CD4-positive, alpha-beta T cell treated with Interleukin-4 for 4 hours (primary cell): ENCODE measurements around the gene RNFT2.
"Not testable (repeated sequence)": the region's sequence is repeated elsewhere in the genome, so short reads cannot be mapped to it uniquely, and the experiment has no call there.

Experiments
- DNase-seq: peaks from one replicate; pipeline ENCODE4 v3.0.0-alpha.2; 2020

RNFT2 gene

DNA sequence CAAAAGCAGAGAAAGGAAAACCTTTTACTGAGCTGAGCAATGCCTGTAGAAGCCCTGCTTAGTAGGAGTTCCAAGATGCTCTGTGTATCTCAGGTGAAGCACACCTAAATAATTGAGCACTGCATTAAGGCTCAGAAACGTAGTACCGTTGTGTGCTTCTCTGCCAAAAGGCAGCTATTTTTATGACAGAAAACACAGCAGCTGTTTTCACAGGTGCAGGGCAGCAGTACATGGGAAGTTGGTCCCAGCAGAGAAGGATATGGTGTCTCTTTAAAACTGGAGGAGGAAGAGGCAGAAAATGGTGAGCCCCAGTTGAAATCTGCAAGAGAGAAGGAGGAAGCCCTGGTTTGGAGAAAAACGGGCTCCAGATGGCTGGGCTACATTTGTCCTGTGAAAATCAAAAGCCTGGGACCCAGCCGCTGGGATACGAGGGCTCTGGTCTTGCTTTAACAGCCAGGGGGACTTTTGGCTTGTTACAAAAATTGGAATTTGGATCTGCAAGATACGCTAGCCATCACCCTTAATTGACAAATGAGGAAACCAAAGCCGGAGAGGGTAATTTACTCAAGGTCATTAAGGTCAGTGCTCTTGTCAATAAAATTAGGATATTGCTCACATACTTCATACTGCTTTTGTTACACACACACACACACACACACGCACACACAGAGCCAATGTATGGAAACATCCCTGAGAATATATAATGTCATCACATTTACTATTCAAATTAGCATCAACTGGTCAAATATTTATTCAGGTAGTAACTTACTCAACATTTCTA lies 27.6 kb upstream of the RNFT2 start:
- DNase-seq = no peak

GRCh38 chr12:116712458-116713303 lies 25.4 kb upstream of the RNFT2 start:
- DNase-seq = no peak

DNA sequence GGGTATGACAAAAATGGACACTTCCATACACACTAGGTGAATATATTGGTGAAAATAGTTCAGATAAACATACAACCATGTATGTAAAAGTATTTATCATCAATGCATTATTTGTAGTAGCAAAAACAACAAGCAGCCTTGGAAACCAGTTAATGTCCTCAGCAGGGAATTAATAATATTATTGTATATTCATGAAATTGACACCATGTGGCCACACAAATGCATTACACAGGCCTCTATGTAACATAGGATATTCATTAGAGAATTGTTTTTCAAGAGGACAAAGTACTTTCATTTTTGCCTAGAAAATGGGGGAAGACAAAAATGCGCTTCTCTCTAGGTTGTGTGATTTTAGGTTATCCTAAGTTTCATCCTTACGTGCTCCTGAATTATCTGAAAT lies 24.6 kb upstream of the RNFT2 start:
- DNase-seq = no peak

GRCh38 chr12:116714175-116714574 lies 23.9 kb upstream of the RNFT2 start:
- DNase-seq = no peak

DNA sequence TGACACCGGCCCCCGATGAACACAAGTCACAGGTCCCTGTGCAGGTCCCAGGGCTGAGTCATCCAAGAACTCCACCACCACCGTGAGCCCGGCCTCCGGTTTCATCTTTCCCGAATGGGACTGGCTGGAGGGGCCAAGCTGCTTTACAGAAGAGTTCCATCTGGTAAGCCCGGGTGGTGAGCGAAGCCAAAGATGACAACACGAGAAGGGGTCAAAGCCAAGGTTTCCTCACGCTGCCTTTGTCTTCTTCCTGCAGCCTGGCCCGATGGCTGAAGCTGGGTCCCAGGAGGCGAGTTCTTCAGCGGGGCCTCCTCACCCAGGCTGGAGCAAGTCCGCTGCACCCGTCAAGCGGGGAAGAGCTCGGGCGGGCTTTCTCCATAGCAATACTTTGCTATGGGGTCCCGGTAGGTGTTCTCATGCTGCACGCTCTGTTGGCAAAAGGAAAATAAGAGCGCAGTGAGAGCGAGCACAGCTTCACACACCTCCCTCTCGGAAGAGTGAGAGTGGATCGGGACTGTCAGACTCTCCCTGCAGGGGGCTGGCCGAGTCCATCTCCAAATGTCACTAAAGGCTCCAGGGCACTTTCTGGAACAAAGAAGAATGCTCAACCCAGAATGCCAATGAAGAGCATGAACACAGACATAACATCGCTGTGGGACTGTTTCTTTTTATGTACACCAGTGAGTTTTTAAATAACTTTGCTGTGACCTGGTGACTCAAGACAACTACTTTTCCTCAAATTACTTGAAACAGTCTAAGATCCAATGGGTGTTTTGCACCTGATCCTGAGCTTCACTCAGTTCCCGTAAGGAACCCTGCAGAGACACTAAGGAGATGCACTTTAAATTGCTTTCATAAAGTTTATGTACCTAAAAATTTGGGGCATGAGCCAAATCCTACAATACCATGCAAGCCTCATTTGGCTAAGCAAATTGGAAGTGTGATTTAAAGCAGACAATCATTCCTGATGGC lies 20.4 kb upstream of the RNFT2 start:
- DNase-seq = no peak

DNA sequence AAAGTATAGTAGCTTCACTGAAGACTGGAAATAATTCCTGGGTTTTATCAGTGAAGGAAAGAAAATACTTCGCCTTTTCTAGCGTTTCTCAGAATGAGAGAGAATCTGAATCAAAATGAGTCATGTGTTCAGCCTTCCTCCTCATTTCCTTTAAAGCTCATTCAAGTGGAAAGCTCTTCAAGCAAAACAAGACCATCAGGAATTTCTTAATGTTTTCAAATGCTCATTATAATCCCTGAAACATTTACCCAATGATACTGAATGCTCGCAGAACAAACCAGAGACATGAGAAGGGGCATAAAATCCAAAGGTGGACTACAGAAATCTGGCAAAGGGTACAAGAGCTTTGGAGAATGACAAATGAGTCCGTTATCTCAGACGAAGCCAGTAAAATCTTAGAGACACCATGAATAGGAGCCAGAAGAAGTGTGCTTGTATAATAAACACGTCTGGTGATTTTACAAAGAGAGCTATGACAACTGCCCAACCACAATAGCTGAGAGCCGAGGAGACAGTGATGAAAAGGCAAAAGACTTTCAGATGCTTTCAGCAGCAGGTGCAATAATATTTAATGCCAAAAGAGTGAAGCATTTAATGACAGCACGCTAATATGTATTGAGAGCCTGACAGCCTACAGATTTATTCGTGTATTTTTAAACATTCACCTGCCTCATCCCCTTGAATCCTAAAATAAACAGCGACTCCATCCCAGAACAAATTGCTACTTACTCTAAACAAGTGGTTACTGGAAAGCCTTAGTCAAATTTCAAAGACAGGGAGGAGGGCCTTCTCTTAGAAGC lies 19.3 kb upstream of the RNFT2 start:
- no peak for DNase-seq

DNA sequence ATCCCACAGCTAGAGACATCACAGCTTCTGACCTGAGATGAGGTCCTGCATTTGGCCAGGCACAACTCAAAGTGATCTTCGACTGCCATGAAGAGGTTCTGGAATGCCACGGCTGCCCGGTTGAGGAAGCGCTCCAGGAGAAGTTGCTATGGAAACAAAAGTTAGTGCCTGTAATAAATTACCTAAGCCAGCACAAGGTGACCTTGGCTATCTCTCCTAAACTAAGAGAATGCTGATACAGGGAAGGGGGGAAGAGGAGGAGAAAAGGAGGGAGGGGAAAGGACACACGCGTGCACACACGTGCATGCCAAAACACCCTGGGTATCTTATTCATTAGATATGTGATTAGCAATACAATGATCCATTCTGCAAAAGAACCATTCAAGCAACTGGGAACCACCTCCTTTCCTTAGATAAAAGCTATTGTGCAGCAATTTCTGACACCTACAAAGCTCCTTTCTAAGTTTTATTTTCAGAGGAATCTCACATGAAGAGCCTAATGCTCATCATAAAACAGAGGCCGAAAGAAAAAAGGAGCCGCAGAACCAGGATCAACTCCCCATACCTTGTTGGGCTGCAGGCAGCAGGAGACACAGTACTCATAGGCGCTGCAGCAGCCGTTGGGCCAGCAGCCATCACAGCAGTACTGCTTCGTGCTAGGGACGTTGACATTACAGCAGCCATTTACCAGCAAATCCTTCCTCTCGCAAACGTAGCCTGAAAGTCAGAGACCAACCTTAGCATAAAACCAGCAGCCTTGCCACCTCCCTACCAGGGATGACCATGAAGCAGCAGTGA lies 18.2 kb upstream of the RNFT2 start:
- DNase-seq = no peak

DNA sequence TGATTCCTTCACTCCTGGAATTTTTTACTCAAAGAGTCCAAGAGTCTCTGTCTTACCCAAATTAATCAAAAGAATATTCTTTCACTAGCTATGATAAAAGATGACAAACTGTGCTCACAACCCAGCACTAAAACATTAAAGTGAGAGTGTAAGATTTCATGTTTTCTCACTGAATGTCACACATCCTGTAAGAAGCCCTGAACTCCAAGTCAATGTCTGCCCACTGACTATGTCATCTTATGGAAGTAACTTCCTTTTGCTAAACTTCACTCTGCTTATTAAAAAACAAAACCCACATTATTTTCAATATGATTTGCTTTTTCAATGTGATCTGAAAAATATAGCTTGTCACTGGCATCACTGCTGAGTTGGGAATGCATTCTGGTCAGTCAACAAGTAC lies 15.9 kb upstream of the RNFT2 start:
- no peak for DNase-seq

GRCh38 chr12:116726694-116727093 lies 11.4 kb upstream of the RNFT2 start:
- DNase-seq = no peak

GRCh38 chr12:116727261-116727660 lies 10.9 kb upstream of the RNFT2 start:
- DNase-seq = no peak

- no peak for DNase-seq
Measured at GRCh38 chr12:116727891-116728290, 10.2 kb upstream of the RNFT2 start.

DNA sequence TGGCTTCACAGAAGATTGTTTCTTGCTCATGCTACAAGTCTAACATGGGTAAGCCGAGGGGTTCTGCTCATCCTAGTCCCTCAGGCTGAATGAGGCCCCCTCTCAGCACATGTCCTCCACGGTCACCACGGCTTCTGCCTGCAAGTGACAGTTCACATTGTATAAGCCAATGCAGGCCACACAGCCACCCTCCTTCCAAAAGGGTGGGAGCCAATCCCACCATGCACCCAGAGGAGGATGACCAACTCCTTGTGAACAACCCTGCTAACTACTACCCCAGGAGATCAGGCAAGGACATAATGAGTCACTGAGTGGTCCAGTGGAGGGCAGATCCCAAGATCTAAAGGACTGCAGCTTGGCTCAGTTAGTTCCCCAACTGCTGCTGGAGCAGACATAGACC lies 6.3 kb upstream of the RNFT2 start:
- no peak for DNase-seq

- no peak for DNase-seq
Measured at GRCh38 chr12:116734156-116734768, 3.9 kb upstream of the RNFT2 start.

- no peak for DNase-seq
Measured at GRCh38 chr12:116735084-116735483, 3.0 kb upstream of the RNFT2 start.

DNA sequence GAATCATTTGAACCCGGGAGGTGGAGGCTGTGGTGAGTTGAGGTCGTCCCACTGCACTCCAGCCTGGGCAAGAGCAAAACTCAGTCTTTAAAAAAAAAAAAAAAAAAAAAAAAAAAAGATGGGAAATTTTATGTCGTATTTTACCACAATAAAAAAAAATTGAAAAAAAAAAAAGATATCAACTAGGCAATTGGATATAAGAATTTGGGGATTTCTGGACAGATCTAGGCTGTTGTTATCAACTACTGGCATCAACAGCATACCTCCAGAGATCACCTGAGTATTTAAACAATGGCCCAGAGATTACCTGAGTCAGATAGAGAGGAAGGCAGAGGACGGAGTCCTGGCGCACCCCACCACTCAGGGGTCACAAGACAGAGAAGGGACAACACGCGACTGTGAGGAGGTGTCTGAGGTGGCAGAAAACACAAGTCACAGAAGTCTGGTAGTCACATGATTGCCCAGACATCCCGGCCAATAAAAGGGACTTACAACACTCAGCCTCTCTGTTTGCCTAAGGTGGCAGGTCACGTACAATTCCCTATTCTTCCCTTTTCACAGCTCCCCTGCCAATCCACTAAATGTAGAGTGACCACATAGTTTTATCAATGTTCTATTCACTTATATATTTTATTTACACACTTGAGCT lies 2.0 kb upstream of the RNFT2 start:
- DNase-seq = no peak

GRCh38 chr12:116736962-116737773 lies 947 bp upstream of the RNFT2 start:
- DNase-seq = no peak

- DNase-seq = no peak
Measured at GRCh38 chr12:116739381-116739887, 1.3 kb downstream of the RNFT2 start.

DNA sequence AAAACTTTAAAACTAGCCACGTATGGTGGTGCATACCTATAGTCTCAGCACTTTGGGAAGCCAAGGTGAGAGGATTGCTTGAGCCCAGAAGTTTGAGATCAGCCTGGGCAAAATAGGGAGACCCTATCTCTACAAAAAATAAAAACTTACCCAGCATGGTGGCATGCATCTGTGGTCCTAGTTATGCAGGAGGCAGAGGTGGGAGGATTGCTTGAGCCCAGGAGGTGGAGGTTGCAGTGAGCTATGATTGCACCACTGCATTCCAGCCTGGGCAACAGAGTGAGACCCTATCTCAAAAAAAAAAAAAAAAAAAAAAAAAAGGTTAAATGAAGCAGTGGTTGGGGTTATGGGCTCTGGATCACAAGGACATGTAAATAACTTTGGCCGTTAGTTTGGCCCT lies 4.7 kb downstream of the RNFT2 start:
- not testable (repeated sequence) for DNase-seq

GRCh38 chr12:116744766-116745165 lies 6.7 kb downstream of the RNFT2 start:
- no peak for DNase-seq
